Stomach smooth muscle (tissue), 2 donors: ENCODE measurements around the gene CENPW.

Experiments used
- H3K27ac ChIP-seq: one replicate; pipeline ENCODE4 v1.7.0; 2013; ENCODE audit warnings: mild to moderate bottlenecking, low read length, inconsistent platforms
- H3K27me3 ChIP-seq, 2 donors: one replicate each; pipeline ENCODE4 v1.7.0; 2013; ENCODE audit warnings: low read length in 2 of 2; ENCODE audit not compliant: insufficient read depth in 2 of 2, control insufficient read depth in 1 of 2
- H3K36me3 ChIP-seq, 2 donors: one replicate each; pipeline ENCODE4 v1.7.0; 2013; ENCODE audit warnings: low read length in 2 of 2; ENCODE audit not compliant: control insufficient read depth in 2 of 2, insufficient read depth in 2 of 2
- H3K4me1 ChIP-seq: one replicate; pipeline ENCODE4 v1.7.0; 2013; ENCODE audit warnings: low read length; ENCODE audit not compliant: control insufficient read depth, insufficient read depth
- H3K4me3 ChIP-seq, 2 donors: one replicate each; pipeline ENCODE4 v1.7.0; 2013; ENCODE audit warnings: low read length in 2 of 2
- H3K9ac ChIP-seq, 2 donors: one replicate each; pipeline ENCODE4 v1.7.0; 2013; ENCODE audit warnings: low read length in 2 of 2, mild to moderate bottlenecking in 1 of 2
- H3K9me3 ChIP-seq, 2 donors: one replicate each; pipeline ENCODE4 v1.7.0; 2013; ENCODE audit warnings: low read length in 2 of 2; ENCODE audit not compliant: control insufficient read depth in 2 of 2
- donor health status: healthy.
- donor health status: Pancreatic carcinoma.

The CENPW gene

DNA sequence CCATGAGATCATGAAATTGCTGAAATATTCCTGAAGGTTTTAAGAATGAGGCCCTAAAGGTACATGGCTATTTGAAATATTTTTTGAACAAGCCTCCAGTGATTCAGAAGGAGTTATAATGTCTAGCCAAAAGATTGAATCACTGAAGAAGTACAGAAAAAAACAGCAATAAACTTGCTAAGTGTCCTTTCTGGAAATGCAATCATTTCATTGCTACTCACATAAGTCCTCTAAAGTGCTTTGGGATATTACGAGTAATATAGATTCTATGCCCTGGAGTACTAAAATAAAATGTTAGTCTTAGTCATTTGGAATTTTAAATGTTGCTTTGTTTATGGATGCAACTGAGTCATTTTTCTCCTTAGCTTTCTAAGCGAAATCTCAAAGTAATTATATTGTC is 32.7 kb downstream of the CENPW start:
- Histone ChIP-seq H3K4me1 (no peaks in the 10 kb centered on the region), H3K27me3 (no peaks in the 10 kb centered on the region), H3K27ac (no peak overlapping the region), H3K36me3 (no peaks in the 10 kb centered on the region), H3K9me3 (peaks cover 3 to 4% of the 10 kb centered on the region in 2 donors), H3K9ac (no peak overlapping the region), H3K4me3 (no peak overlapping the region)

DNA sequence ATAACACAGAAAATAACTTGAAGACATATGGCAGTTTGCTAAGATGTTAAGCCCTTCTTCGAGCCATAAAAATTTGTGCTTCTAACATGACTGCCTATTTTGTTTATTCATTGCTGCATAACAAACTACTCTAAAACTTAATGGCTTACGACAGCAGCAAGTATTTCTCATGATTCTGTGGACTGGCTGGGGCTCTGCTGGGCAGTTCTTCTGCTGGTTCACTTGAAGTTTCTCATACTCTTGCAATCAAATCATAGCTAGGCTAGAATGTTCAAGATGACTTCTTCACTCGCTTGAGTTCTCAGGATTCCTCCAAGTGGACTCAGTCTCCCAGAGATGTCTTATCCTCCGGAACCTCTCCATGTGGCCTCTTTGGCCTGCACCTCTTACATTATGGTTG is 33.4 kb downstream of the CENPW start:
- Histone ChIP-seq H3K9me3 (peaks cover 3 to 4% of the 10 kb centered on the region in 2 donors), H3K4me1 (no peaks in the 10 kb centered on the region), H3K4me3 (no peak overlapping the region), H3K27me3 (no peaks in the 10 kb centered on the region), H3K36me3 (no peaks in the 10 kb centered on the region), H3K9ac (no peak overlapping the region), H3K27ac (no peak overlapping the region)

DNA sequence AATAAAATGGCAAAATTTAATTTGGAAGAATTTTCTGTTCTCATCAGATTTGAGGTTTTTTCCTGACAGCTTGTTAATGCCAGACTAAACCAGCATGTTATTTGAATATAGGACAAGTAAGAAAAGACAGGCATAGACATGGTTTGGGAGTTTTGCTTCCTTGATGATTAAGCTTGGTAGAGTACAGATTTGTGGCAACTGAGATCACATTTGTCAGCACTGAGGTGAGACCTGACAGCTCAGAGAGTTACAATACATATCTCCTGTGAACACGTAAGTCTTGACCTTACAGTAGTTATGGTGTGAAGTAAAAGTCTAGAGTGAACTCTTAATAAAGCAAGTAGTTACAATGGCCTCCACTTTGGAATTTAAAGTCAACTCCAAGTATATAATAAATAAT is 34.5 kb downstream of the CENPW start:
- Histone ChIP-seq H3K27ac (no peak overlapping the region), H3K4me3 (no peak overlapping the region), H3K9ac (no peak overlapping the region), H3K27me3 (no peaks in the 10 kb centered on the region), H3K36me3 (no peaks in the 10 kb centered on the region), H3K9me3 (peaks cover 3 to 4% of the 10 kb centered on the region in 2 donors), H3K4me1 (no peaks in the 10 kb centered on the region)

DNA sequence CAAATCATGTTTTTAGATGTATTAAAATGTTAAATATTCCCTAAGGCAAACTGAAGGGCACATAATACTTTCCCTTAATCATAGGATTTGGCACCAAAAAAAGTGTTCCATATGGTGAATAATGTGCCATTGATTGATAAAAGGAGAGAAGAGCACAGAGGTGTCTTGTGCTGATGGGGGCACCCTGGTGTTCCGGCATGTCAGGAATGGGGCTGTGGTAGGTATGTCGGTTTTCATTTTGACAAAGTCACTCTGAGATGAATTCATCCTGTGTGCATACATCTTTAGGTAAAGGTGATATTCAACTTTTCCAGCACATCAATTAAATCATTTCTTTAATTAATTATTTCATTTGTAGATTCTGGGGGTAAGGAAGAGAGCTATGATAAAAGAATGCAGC is 36.8 kb downstream of the CENPW start:
- peaks cover 3 to 4% of the 10 kb centered on the region in 2 donors for H3K9me3 ChIP-seq
- H3K27me3 ChIP-seq = no peaks in the 10 kb centered on the region
- H3K27ac ChIP-seq = no peak overlapping the region
- no peak overlapping the region for H3K4me3 ChIP-seq
- no peaks in the 10 kb centered on the region for H3K4me1 ChIP-seq
- H3K9ac ChIP-seq = no peak overlapping the region
- no peaks in the 10 kb centered on the region for H3K36me3 ChIP-seq

DNA sequence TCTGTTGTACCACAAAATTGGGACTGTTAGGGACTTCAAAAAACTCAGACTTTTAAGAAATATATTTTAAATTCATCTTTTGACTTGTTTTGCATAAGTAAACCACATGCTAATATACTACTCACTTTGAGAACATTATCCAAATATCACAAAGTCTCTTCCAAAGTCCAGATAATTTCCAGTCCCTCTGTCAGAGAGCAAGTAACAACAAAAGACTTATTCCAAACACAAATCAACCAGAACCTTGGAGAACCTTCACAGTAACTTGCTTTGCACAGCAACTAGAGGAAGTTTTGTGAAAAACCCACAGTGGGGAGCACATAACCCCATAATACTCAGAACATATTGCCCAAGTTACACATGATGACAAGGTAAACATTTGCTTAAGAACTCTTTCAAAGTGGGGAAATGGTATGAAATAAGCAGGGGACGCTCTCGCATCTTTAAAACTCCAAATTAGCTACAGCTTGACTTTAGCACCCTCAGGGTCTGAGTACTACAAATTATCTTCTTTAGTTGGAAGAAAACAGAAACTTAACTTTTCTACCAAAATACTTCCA is 37.8 kb downstream of the CENPW start:
- Histone ChIP-seq H3K36me3 (no peaks in the 10 kb centered on the region), H3K9ac (no peak overlapping the region), H3K27ac (no peak overlapping the region)

DNA sequence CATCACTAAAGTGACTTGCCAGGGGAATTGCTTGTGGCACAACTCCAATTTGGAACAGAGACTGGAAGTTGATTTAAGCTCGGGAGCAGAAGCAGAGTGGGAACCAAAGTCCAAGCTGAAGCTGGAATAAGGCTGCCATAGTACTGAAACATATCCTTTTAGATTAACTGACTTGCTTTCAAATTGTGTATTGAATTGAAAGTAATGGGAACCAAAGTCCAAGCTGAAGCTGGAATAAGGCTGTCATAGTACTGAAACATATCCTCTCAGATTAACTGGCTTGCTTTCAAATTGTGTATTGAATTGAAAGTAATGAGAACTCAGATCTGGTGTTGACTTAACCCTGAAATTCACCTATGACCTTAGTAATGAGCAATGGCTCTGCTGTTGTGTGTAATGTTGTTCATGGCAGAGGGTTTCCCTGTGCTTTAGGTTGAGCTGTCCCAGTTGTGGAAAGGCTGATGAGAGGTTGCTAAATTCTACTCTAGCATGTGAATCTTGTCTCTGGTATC is 40.2 kb downstream of the CENPW start:
- Histone ChIP-seq H3K9ac (no peak overlapping the region), H3K9me3 (no peaks in the 10 kb centered on the region), H3K27ac (no peak overlapping the region), H3K27me3 (no peaks in the 10 kb centered on the region), H3K4me3 (no peak overlapping the region), H3K4me1 (no peaks in the 10 kb centered on the region), H3K36me3 (no peaks in the 10 kb centered on the region)

More for the DNA sequence above, 37.8 kb downstream of the CENPW start:
- no peak overlapping the region for H3K4me3 ChIP-seq
- H3K4me1 ChIP-seq = no peaks in the 10 kb centered on the region
- peaks cover 3 to 4% of the 10 kb centered on the region in 2 donors for H3K9me3 ChIP-seq
- no peaks in the 10 kb centered on the region for H3K27me3 ChIP-seq

DNA sequence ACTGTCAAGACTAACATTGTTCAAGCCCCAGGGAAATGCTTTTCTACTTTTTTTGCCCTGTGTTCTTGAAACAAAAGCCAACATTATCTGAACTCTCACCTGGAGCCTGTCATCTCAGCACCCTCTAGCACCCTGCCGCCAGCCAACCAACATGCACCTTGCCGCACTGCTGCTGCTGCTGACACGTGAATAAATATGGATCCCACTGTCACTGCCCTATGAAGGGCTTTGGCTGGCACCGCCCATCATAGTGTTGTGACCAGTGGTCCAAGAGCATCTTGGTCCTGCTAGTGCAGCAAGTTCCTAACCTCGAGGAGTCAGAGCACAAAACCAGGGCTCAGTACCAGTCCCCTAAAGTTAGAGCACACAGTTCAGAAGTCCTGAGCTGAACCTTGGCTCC is 41.6 kb downstream of the CENPW start:
- H3K9ac ChIP-seq = no peak overlapping the region
- no peaks in the 10 kb centered on the region for H3K36me3 ChIP-seq
- no peak overlapping the region for H3K27ac ChIP-seq
- H3K27me3 ChIP-seq = no peaks in the 10 kb centered on the region
- H3K4me3 ChIP-seq = no peak overlapping the region
- H3K4me1 ChIP-seq = no peaks in the 10 kb centered on the region
- no peaks in the 10 kb centered on the region for H3K9me3 ChIP-seq

DNA sequence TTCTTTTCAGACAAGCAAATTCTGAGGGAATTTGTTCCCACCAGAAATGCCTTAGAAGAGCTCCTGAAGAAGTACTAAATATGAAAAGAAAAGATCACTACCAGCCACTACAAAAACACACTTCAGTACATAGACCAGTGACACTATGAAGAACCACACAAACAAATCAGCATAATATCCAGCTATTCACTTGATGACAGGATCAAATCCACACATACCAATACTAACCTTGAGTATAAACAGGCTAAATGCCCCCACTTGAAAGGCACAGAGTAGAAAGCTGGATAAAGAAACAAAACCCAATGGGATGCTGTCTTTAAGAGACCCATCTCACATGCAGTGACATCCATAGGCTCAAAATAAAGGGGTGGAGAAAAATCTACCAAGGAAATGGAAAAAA is 43.3 kb downstream of the CENPW start:
- Histone ChIP-seq H3K27me3 (no peaks in the 10 kb centered on the region), H3K9me3 (no peaks in the 10 kb centered on the region), H3K27ac (no peak overlapping the region), H3K36me3 (no peaks in the 10 kb centered on the region), H3K4me1 (no peaks in the 10 kb centered on the region), H3K9ac (no peak overlapping the region), H3K4me3 (no peak overlapping the region)

DNA sequence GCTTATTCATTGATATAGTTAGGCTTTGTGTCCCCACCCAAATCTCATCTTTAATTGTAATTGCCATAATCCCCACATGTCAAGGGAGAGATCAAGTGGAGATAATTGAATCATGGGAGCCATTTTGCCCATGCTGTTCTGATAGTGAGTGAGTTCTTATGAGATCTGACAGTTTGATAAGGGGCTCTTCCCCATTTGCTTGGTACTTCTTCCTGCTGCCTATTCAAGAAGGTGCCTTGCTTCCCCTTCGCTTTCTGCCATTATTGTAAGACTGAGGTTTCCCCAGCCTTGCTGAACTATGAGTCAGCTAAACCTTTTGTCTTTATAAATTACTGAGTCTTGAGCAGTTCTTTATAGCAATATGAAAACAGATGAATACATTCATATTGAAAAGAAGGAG is 45.6 kb downstream of the CENPW start:
- H3K4me1 ChIP-seq = no peaks in the 10 kb centered on the region
- H3K9ac ChIP-seq = no peak overlapping the region
- H3K27me3 ChIP-seq = no peaks in the 10 kb centered on the region
- H3K4me3 ChIP-seq = no peak overlapping the region
- no peaks in the 10 kb centered on the region for H3K9me3 ChIP-seq
- H3K27ac ChIP-seq = no peak overlapping the region
- no peaks in the 10 kb centered on the region for H3K36me3 ChIP-seq

DNA sequence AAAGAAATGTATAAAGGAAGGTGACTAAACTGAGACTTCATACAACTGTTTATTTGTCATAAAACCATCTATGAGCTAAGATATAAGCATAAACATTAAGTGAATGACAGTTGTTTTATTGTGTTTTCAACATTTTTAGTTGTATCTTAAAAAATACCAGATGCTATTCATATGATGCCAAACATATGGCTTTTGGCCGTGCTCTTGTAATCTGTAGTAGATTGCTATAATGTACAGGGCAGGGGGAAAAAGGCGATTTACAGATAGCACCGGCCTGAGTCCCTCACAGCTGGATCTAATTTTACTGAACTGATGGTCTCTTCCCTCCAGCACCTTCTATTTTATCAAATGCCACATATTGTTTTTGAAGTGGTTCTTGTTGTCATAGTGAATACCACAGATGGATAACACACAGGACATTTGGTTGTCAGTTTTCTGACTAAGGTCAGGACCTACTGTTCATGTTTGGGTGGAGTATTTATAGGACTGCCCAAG is 48.2 kb downstream of the CENPW start:
- Histone ChIP-seq H3K27me3 (no peaks in the 10 kb centered on the region), H3K36me3 (no peaks in the 10 kb centered on the region)

DNA sequence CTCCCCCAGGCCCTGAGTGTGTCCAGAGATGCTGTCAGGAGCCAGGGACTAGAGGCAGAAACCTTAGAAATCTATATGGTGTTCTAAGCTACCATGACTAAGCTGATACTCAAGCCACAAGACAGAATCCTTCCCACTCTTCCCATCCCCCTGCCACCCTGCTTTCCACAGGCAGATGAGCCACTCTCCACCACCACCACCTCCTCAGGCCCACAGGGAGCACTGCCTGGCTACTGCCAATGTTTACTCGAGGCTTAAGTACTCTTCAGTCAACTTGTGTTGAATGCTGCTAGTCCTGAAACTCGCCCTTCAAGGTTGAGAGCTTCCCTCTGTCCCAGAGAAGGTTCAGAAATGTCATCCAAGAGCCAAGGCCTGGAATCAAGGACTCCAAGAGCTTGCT is 56.2 kb downstream of the CENPW start:
- peaks cover 0 to 4% of the 10 kb centered on the region in 2 donors for H3K9me3 ChIP-seq
- H3K27ac ChIP-seq = no peak overlapping the region
- H3K27me3 ChIP-seq = no peaks in the 10 kb centered on the region
- H3K9ac ChIP-seq = no peak overlapping the region
- no peaks in the 10 kb centered on the region for H3K4me1 ChIP-seq
- no peaks in the 10 kb centered on the region for H3K36me3 ChIP-seq
- no peak overlapping the region for H3K4me3 ChIP-seq

More for the DNA sequence above, 48.2 kb downstream of the CENPW start:
- no peak overlapping the region for H3K4me3 ChIP-seq
- H3K9me3 ChIP-seq = peaks cover 0 to 4% of the 10 kb centered on the region in 2 donors
- H3K4me1 ChIP-seq = no peaks in the 10 kb centered on the region
- H3K9ac ChIP-seq = no peak overlapping the region
- no peak overlapping the region for H3K27ac ChIP-seq
